Neural crest cell (in vitro differentiated cells): ENCODE results near the gene ABLIM2. TPM values are rescaled to one million over a fixed set of nuclear protein-coding genes. Genes with fewer than 3 reads are reported as not detected.

Source experiments
- DNase-seq: peaks from one replicate; pipeline ENCODE4 v3.0.0; 2021; ENCODE audit warnings: low read depth, mixed read lengths, low spot score
- H3K27ac Mint-ChIP-seq: one replicate; pipeline ENCODE4 v1.8.0; 2021; ENCODE audit warnings: mild to moderate bottlenecking, mixed read lengths; ENCODE audit not compliant: unreplicated experiment
- H3K27me3 Mint-ChIP-seq: 2 replicates; pipeline ENCODE4 v1.8.0; 2021; ENCODE audit warnings: low read depth, mild to moderate bottlenecking, mixed read lengths
- H3K36me3 Mint-ChIP-seq: 2 replicates; pipeline ENCODE4 v1.8.0; 2021; ENCODE audit warnings: low read depth, mild to moderate bottlenecking, mixed read lengths
- H3K4me1 Mint-ChIP-seq: 2 replicates; pipeline ENCODE4 v1.8.0; 2021; ENCODE audit warnings: mixed read lengths
- H3K4me3 Mint-ChIP-seq: one replicate; pipeline ENCODE4 v1.8.0; 2021; ENCODE audit warnings: mild to moderate bottlenecking, mixed read lengths
- H3K9me3 Mint-ChIP-seq: 2 replicates; pipeline ENCODE4 v1.8.0; 2021; ENCODE audit warnings: mixed read lengths
- total RNA-seq: library from RNA; stranded (reverse); gene quantifications from 2 replicates; pipeline ENCODE4 v1.2.1, GENCODE V29; 2021
- TF ChIP-seq, protein P1 (sequence below): fragments of 200-600 bp; sonication (generic); conservative IDR thresholded peaks from 2 replicates; pipeline ENCODE4 v1.5.0; 2021; ENCODE audit warnings: antibody characterized with exemption, mild to moderate bottlenecking

ABLIM2 gene
- total RNA-seq, 1 donor from 2014 or later = 3.8 TPM

DNA sequence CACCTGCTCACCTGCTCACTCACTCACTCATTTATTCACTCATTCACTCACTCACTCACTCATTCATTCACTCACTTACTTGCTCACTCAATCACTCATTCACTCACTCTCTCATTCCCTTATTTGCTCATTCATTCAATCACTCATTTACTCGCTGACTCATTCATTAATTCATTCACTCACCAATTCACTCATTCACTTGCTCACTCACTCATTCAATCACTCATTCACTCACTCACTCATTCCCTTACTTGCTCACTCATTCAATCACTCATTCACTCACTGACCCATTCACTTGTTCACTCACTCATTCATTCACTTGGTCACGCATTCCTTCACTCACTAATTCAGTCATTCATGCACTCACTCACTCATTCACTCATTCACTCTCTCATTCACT lies 130.2 kb downstream of the ABLIM2 start:
- Mint-ChIP-seq H3K27me3 (no peaks in the 10 kb centered on the region), H3K4me3 (no peak overlapping the region), H3K27ac (no peak overlapping the region), H3K4me1 (peaks cover 7% of the 10 kb centered on the region), H3K9me3 (no peaks in the 10 kb centered on the region), H3K36me3 (no peaks in the 10 kb centered on the region)
- DNase-seq = no peak
- TF ChIP-seq, protein P1, sequence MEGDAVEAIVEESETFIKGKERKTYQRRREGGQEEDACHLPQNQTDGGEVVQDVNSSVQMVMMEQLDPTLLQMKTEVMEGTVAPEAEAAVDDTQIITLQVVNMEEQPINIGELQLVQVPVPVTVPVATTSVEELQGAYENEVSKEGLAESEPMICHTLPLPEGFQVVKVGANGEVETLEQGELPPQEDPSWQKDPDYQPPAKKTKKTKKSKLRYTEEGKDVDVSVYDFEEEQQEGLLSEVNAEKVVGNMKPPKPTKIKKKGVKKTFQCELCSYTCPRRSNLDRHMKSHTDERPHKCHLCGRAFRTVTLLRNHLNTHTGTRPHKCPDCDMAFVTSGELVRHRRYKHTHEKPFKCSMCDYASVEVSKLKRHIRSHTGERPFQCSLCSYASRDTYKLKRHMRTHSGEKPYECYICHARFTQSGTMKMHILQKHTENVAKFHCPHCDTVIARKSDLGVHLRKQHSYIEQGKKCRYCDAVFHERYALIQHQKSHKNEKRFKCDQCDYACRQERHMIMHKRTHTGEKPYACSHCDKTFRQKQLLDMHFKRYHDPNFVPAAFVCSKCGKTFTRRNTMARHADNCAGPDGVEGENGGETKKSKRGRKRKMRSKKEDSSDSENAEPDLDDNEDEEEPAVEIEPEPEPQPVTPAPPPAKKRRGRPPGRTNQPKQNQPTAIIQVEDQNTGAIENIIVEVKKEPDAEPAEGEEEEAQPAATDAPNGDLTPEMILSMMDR = no peak

DNA sequence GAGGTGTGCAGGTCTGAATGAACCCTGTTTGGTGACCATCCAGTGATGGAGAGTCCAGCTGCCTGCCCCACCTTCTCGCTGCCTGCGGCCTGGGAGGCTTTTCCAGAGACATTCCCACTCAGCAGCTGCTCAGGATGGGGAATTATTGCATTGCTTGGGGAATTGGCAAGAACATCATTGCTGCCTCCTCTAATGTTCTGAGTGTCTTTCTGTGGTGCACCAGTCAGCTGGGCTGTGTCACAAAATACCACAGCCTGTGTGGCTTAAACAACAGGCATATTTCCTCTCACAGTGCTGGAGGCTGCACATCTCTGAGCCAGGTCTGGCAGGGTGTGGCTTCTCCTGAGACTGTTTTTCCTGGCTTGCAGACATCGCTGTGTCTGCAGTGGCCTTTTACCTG lies 132.2 kb downstream of the ABLIM2 start:
- peaks cover 3% of the 10 kb centered on the region for H3K4me1 Mint-ChIP-seq
- H3K27me3 Mint-ChIP-seq = no peaks in the 10 kb centered on the region
- no peaks in the 10 kb centered on the region for H3K9me3 Mint-ChIP-seq
- no peak overlapping the region for H3K27ac Mint-ChIP-seq
- TF ChIP-seq, protein P1 = no peak
- no peaks in the 10 kb centered on the region for H3K36me3 Mint-ChIP-seq
- DNase-seq = no peak
- H3K4me3 Mint-ChIP-seq = no peak overlapping the region

DNA sequence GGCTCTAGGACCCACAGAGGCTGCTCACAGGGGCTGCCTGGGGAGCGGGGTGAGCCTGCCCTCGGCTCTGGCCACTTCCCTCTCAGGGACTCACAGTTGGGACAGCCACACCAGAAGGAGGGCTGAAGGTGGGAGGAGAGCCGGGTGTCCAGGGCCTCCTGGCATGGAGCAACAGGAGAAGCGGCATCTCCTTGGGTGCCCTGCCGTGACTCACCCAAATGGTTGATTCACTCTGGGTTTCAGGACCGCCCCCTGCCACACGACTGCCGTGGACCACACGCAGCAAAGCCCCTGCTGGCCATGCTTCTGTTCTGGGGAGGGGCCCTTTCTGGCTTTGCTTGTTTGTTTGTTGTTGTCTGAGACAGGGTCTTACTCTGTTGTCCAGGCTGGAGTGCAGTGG lies 132.9 kb downstream of the ABLIM2 start:
- no peaks in the 10 kb centered on the region for H3K36me3 Mint-ChIP-seq
- H3K4me1 Mint-ChIP-seq = peaks cover 3% of the 10 kb centered on the region
- TF ChIP-seq, protein P1 = no peak
- H3K27ac Mint-ChIP-seq = no peak overlapping the region
- H3K9me3 Mint-ChIP-seq = no peaks in the 10 kb centered on the region
- no peaks in the 10 kb centered on the region for H3K27me3 Mint-ChIP-seq
- no peak for DNase-seq
- no peak overlapping the region for H3K4me3 Mint-ChIP-seq

DNA sequence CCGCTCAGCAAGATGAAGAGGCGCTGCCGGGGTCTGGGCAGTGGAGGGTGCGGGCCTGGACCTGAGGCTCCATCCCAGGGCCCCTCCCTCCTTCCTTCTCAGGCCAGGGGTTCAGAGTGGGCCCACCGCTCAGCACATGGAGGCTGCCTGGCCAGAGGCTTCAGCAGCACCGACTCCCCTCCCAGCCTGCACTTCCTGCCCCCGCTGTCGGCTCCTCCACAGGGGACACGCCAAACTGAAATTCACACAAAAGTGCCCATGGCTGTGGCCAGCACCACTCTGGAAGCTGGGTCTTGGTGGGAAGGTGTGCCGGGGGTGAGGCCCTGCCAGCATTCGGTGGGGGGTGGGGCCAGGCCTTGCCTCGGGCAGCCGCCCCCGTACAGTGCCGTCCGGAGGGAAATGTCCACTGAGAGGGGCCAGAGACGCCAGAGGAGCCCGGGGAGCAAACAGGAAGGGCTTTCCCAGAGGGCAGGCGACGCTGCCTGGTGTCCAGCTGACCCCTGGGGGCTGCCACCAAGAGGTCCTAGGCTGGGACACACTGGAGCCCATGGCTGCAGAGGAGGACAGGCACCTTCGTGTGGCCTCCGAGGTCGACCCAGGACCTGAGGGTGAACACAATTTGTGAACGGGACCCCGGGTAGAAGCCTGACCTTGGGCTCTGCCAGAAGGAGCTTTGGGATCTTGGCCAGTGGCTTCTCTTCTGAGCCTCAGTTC lies 134.4 kb downstream of the ABLIM2 start:
- H3K27me3 Mint-ChIP-seq = no peaks in the 10 kb centered on the region
- H3K4me1 Mint-ChIP-seq = peaks cover 5% of the 10 kb centered on the region
- no peaks in the 10 kb centered on the region for H3K36me3 Mint-ChIP-seq
- H3K27ac Mint-ChIP-seq = no peak overlapping the region
- DNase-seq = no peak
- H3K4me3 Mint-ChIP-seq = no peak overlapping the region
- TF ChIP-seq, protein P1 = no peak
- H3K9me3 Mint-ChIP-seq = no peaks in the 10 kb centered on the region

DNA sequence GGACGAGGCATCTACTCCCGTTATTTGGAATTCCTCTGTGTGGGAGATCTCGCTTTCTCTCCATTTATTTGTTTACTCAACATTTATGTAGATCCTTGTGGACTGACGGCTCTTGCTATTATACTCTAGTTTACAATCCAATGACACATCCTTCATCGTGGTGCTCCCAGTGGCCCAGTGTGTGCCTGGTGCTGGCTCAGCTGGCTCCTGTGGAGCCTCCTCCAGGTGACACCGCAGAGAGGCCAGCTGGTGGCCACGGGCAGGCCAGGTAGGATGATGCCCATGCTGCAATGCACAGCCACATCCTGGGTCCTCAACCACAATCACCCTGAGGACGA lies 134.9 kb downstream of the ABLIM2 start:
- Mint-ChIP-seq H3K4me3 (no peak overlapping the region), H3K36me3 (no peaks in the 10 kb centered on the region), H3K9me3 (no peaks in the 10 kb centered on the region), H3K4me1 (peaks cover 9% of the 10 kb centered on the region), H3K27ac (no peak overlapping the region), H3K27me3 (no peaks in the 10 kb centered on the region)
- TF ChIP-seq, protein P1 = no peak
- no peak for DNase-seq
